ENCODE measurements around the gene ADGRG7. TPM values are rescaled to one million over a fixed set of nuclear protein-coding genes. Genes with fewer than 3 reads are reported as not detected.
A peak's percentile ranks its signal among the peaks of the same experiment; 100 is the strongest.

The ADGRG7 gene
- total RNA-seq, 1 experiment from 2014 or later = not detected

DNA sequence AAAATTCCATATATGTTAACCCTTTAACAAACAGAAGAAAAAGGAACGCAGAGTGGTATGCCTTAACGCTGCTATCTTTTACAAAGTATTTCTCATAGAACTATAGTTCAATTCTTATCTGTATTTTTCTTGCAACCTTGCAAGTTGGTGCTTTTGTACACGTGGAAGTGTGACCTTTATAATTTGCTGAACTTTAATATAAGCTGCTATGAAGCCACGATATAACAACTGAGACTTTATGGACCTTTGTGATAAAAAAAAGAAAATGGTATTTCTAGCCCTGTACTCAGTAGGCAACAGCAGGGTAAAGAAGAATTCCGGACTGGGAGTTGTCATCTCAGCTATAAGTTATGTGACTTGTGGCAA lies 93.6 kb downstream of the ADGRG7 start:
- Histone ChIP-seq H3K27me3 (ENCODE audit: low read length) (no peaks in the 10 kb centered on the region), H3K36me3 (ENCODE audit: insufficient read depth, low read length) (no peaks in the 10 kb centered on the region), H3K9me3 (ENCODE audit: low read length) (no peaks in the 10 kb centered on the region), H4K20me1 (ENCODE audit: insufficient read depth, low read depth, low read length) (no peaks in the 10 kb centered on the region), H3K4me2 (ENCODE audit: low read depth, low read length, poor library complexity, severe bottlenecking) (no peak overlapping the region), H3K9ac (ENCODE audit: low read length) (no peak overlapping the region), H2AFZ (ENCODE audit: low read length) (no peak overlapping the region), H3K4me1 (ENCODE audit: low read length) (no peaks in the 10 kb centered on the region), H3K27ac (ENCODE audit: low read length) (no peak overlapping the region), H3K9me2 (replicated peaks; ENCODE audit: insufficient read depth, low read length) (no peaks in the 10 kb centered on the region), H3K79me2 (ENCODE audit: low read length) (no peaks in the 10 kb centered on the region), H3K4me3 (ENCODE audit: low read length) (no peak overlapping the region)
- no peak for DNase-seq

- H3K36me3 ChIP-seq (ENCODE audit: insufficient read depth, low read length) = no peaks in the 10 kb centered on the region
- peak overlapping the region; percentile 30; the same call in 1 of the 2 replicates for H2AFZ ChIP-seq (ENCODE audit: low read length)
- no peak overlapping the region for H3K4me3 ChIP-seq (ENCODE audit: low read length)
- H4K20me1 ChIP-seq (ENCODE audit: insufficient read depth, low read depth, low read length) = no peaks in the 10 kb centered on the region
- no peak overlapping the region for H3K27ac ChIP-seq (ENCODE audit: low read length)
- no peak overlapping the region for H3K4me2 ChIP-seq (ENCODE audit: low read depth, low read length, poor library complexity, severe bottlenecking)
- no peaks in the 10 kb centered on the region for H3K27me3 ChIP-seq (ENCODE audit: low read length)
- H3K4me1 ChIP-seq (ENCODE audit: low read length) = peaks cover 4% of the 10 kb centered on the region
- DNase-seq = no peak
- H3K9me2 ChIP-seq (replicated peaks; ENCODE audit: insufficient read depth, low read length) = no peaks in the 10 kb centered on the region
- no peaks in the 10 kb centered on the region for H3K9me3 ChIP-seq (ENCODE audit: low read length)
- no peaks in the 10 kb centered on the region for H3K79me2 ChIP-seq (ENCODE audit: low read length)
- H3K9ac ChIP-seq (ENCODE audit: low read length) = no peak overlapping the region
These were observed 94.5 kb downstream of the ADGRG7 start for GRCh38 chr3:100703865-100704264.

DNA sequence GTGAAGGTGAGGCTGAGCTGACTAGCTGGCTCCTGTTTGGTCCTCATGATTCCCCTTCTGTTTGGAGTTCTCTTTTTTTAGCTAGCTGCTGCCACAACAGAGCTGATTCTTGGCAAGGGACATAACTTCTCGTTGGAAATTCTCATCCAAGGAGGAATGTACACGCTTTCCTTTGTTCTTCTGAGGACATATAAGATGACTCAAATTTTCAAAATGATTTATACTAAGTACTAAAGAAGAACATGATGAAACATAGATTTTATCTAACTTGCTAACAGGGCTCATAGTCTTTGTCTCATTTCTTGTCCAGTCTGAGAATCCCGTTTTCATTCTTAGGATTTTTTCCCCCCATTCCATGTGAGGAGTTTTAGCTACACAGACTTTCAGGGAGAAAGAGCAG lies 97.0 kb downstream of the ADGRG7 start:
- 0 out of 2 replicates have a peak overlapping the region, but pooled peaks have one; percentile 27 for H2AFZ ChIP-seq (ENCODE audit: low read length)
- peaks cover 10% of the 10 kb centered on the region; the same call in 1 of the 2 replicates for H4K20me1 ChIP-seq (ENCODE audit: insufficient read depth, low read depth, low read length)

DNA sequence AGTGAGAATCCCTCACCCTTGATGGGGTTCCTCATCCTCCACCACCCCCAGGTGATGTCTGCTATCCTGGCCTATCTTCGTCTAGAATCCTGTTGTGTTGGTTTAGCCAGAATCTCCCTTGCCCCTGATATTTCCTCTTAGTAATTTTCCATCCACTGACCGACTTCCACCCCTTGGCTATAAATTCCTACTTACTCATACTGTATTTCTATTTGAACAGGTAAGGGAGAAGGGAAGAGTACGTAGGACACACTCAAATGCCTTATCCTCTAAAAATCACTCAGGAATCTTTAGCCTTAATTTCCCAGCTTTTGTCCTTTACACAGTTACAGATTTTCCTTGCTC lies 99.2 kb downstream of the ADGRG7 start:
- H4K20me1 ChIP-seq (ENCODE audit: insufficient read depth, low read depth, low read length) = peaks cover 16% of the 10 kb centered on the region; the same call in 1 of the 2 replicates
- H3K9me3 ChIP-seq (ENCODE audit: low read length) = no peaks in the 10 kb centered on the region
- peak; percentile 45 for DNase-seq
- H3K9me2 ChIP-seq (replicated peaks; ENCODE audit: insufficient read depth, low read length) = no peaks in the 10 kb centered on the region
- no peak overlapping the region for H2AFZ ChIP-seq (ENCODE audit: low read length)
- peak overlapping the region; percentile 69 for H3K4me2 ChIP-seq (ENCODE audit: low read depth, low read length, poor library complexity, severe bottlenecking)
- H3K79me2 ChIP-seq (ENCODE audit: low read length) = peaks cover 41% of the 10 kb centered on the region
- peak overlapping the region; percentile 75 for H3K4me3 ChIP-seq (ENCODE audit: low read length)
- peaks cover 22% of the 10 kb centered on the region for H3K4me1 ChIP-seq (ENCODE audit: low read length)
- H3K36me3 ChIP-seq (ENCODE audit: insufficient read depth, low read length) = peaks cover 19% of the 10 kb centered on the region; the same call in 1 of the 2 replicates
- peak overlapping the region; percentile 57 for H3K27ac ChIP-seq (ENCODE audit: low read length)
- no peaks in the 10 kb centered on the region for H3K27me3 ChIP-seq (ENCODE audit: low read length)
- H3K9ac ChIP-seq (ENCODE audit: low read length) = peak overlapping the region; percentile 62

More for the DNA sequence above, 97.0 kb downstream of the ADGRG7 start:
- Histone ChIP-seq H3K4me2 (ENCODE audit: low read depth, low read length, poor library complexity, severe bottlenecking) (no peak overlapping the region), H3K9me3 (ENCODE audit: low read length) (no peaks in the 10 kb centered on the region), H3K9ac (ENCODE audit: low read length) (no peak overlapping the region), H3K27me3 (ENCODE audit: low read length) (no peaks in the 10 kb centered on the region), H3K36me3 (ENCODE audit: insufficient read depth, low read length) (no peaks in the 10 kb centered on the region), H3K79me2 (ENCODE audit: low read length) (peaks cover 19% of the 10 kb centered on the region), H3K4me3 (ENCODE audit: low read length) (no peak overlapping the region), H3K4me1 (ENCODE audit: low read length) (peaks cover 17% of the 10 kb centered on the region), H3K9me2 (replicated peaks; ENCODE audit: insufficient read depth, low read length) (no peaks in the 10 kb centered on the region), H3K27ac (ENCODE audit: low read length) (no peak overlapping the region)
- DNase-seq = no peak

DNA sequence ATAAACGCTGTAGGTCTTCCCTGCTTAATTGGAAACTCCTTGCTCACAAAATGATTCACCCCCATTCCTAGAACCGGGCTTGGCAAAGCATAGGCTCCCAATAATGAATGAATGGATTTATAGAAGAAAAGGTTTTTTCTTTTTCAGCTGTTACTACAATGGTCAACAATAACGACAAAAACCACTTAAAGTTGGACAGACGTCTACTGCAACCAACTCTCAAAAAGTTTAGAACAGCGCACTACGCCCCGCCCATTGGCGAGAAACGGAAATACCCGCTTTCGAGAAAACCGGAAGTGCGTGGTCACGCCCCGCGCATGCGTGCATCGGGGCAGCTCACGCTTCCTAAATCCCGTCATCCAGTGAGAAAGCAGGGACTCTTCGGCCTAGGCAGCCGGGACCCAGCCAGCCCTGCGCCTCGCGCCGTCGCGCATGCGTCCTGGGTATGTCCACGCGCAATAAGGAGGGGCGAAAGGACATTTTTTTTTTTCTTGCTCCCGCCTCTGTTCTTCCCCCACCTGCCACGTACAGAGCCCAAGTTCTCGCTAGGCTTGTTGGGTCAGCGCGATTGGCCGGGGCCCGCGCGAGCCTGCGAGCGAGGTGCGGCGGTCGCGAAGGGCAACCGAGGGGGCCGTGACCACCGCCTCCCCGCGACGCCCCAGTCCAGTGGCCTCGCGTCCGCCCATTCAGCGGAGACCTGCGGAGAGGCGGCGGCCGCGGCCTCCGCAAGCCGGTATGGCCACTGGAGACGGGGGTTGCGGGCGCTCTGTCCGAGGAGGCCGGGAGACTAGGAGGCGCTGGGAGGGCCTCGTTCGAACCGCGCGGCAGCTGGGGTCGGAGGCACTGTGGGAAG lies 99.8 kb downstream of the ADGRG7 start, which contains the start of gene TFG:
Gene TFG, plus strand, starts transcription at position 506 of the 853 bp plus-strand sequence. CDS start 4,192 bp downstream, outside the sequence.
- H3K9me3 ChIP-seq (ENCODE audit: low read length) = no peaks in the 10 kb centered on the region
- H3K36me3 ChIP-seq (ENCODE audit: insufficient read depth, low read length) = peaks cover 24% of the 10 kb centered on the region
- DNase-seq = peak; percentile 99
- H2AFZ ChIP-seq (ENCODE audit: low read length) = peak within 1 kb of the TSS; percentile 16; the same call in 1 of the 2 replicates
- H3K79me2 ChIP-seq (ENCODE audit: low read length) = peaks cover 47% of the 10 kb centered on the region
- no peaks in the 10 kb centered on the region for H3K27me3 ChIP-seq (ENCODE audit: low read length)
- H3K4me2 ChIP-seq (ENCODE audit: low read depth, low read length, poor library complexity, severe bottlenecking) = peak within 1 kb of the TSS; percentile 88
- peaks cover 16% of the 10 kb centered on the region; the same call in 1 of the 2 replicates for H4K20me1 ChIP-seq (ENCODE audit: insufficient read depth, low read depth, low read length)
- peak within 1 kb of the TSS; percentile 66 for H3K27ac ChIP-seq (ENCODE audit: low read length)
- no peaks in the 10 kb centered on the region for H3K9me2 ChIP-seq (replicated peaks; ENCODE audit: insufficient read depth, low read length)
- H3K9ac ChIP-seq (ENCODE audit: low read length) = peak within 1 kb of the TSS; percentile 85
- H3K4me3 ChIP-seq (ENCODE audit: low read length) = peak within 1 kb of the TSS; percentile 75
- H3K4me1 ChIP-seq (ENCODE audit: low read length) = peaks cover 22% of the 10 kb centered on the region

DNA sequence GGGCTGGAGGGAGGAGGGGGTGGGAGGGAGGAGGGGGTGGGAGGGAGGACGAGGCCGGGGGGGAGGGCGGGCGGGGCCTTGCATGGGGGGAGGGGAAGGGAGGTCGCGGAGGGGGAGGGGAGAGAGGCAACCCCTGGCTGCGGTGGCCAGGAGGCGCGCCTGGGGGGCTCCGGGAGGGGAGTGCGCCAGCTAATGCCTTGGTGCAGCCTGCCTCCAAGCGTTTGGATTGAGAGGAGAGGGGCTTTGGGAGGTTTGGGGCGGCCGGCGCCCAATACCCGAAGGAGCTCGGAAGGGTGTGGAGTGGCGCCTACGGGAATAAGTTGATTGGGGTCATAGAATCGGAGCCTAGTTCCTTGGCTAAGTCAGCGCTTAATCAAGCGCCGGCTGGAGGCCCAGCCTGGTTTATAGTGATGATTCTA lies 100.5 kb downstream of the ADGRG7 start:
- no peaks in the 10 kb centered on the region for H3K9me2 ChIP-seq (replicated peaks; ENCODE audit: insufficient read depth, low read length)
- H3K9ac ChIP-seq (ENCODE audit: low read length) = peak overlapping the region; percentile 85
- H3K27me3 ChIP-seq (ENCODE audit: low read length) = no peaks in the 10 kb centered on the region
- peaks cover 16% of the 10 kb centered on the region; the same call in 1 of the 2 replicates for H4K20me1 ChIP-seq (ENCODE audit: insufficient read depth, low read depth, low read length)
- peak overlapping the region; percentile 88 for H3K4me2 ChIP-seq (ENCODE audit: low read depth, low read length, poor library complexity, severe bottlenecking)
- peaks cover 22% of the 10 kb centered on the region for H3K4me1 ChIP-seq (ENCODE audit: low read length)
- peaks cover 29% of the 10 kb centered on the region for H3K36me3 ChIP-seq (ENCODE audit: insufficient read depth, low read length)
- H3K9me3 ChIP-seq (ENCODE audit: low read length) = no peaks in the 10 kb centered on the region
- H2AFZ ChIP-seq (ENCODE audit: low read length) = no peak overlapping the region
- H3K27ac ChIP-seq (ENCODE audit: low read length) = peak overlapping the region; percentile 66
- peak; percentile 58 for DNase-seq
- H3K79me2 ChIP-seq (ENCODE audit: low read length) = peaks cover 53% of the 10 kb centered on the region
- H3K4me3 ChIP-seq (ENCODE audit: low read length) = peak overlapping the region; percentile 75

- Histone ChIP-seq H3K79me2 (ENCODE audit: low read length) (peaks cover 59% of the 10 kb centered on the region), H3K27ac (ENCODE audit: low read length) (peak overlapping the region; percentile 35), H3K9ac (ENCODE audit: low read length) (peak overlapping the region; percentile 85), H3K9me2 (replicated peaks; ENCODE audit: insufficient read depth, low read length) (no peaks in the 10 kb centered on the region), H3K36me3 (ENCODE audit: insufficient read depth, low read length) (peaks cover 35% of the 10 kb centered on the region), H4K20me1 (ENCODE audit: insufficient read depth, low read depth, low read length) (peaks cover 16% of the 10 kb centered on the region; the same call in 1 of the 2 replicates), H2AFZ (ENCODE audit: low read length) (no peak overlapping the region), H3K27me3 (ENCODE audit: low read length) (no peaks in the 10 kb centered on the region), H3K4me1 (ENCODE audit: low read length) (peaks cover 22% of the 10 kb centered on the region), H3K9me3 (ENCODE audit: low read length) (no peaks in the 10 kb centered on the region), H3K4me3 (ENCODE audit: low read length) (peak overlapping the region; percentile 66), H3K4me2 (ENCODE audit: low read depth, low read length, poor library complexity, severe bottlenecking) (peak overlapping the region; percentile 88)
- DNase-seq = peak; percentile 72
These were observed 101.0 kb downstream of the ADGRG7 start for GRCh38 chr3:100710261-100710968.

GRCh38 chr3:100715176-100715575 lies 105.8 kb downstream of the ADGRG7 start:
- DNase-seq = no peak
- Histone ChIP-seq H3K4me2 (ENCODE audit: low read depth, low read length, poor library complexity, severe bottlenecking) (no peak overlapping the region), H3K4me1 (ENCODE audit: low read length) (peaks cover 17% of the 10 kb centered on the region), H3K4me3 (ENCODE audit: low read length) (no peak overlapping the region), H3K9me2 (replicated peaks; ENCODE audit: insufficient read depth, low read length) (no peaks in the 10 kb centered on the region), H3K79me2 (ENCODE audit: low read length) (peaks cover 99% of the 10 kb centered on the region), H3K9ac (ENCODE audit: low read length) (no peak overlapping the region), H4K20me1 (ENCODE audit: insufficient read depth, low read depth, low read length) (peaks cover 26% of the 10 kb centered on the region), H3K27ac (ENCODE audit: low read length) (no peak overlapping the region), H3K27me3 (ENCODE audit: low read length) (no peaks in the 10 kb centered on the region), H3K36me3 (ENCODE audit: insufficient read depth, low read length) (peaks cover 79% of the 10 kb centered on the region), H3K9me3 (ENCODE audit: low read length) (no peaks in the 10 kb centered on the region), H2AFZ (ENCODE audit: low read length) (no peak overlapping the region)
